ENCODE results near the gene RDM1. TPM values are rescaled to one million over a fixed set of nuclear protein-coding genes. Genes with fewer than 3 reads are reported as not detected.

The RDM1 gene
- total RNA-seq, 1 experiment from 2014 or later, result 4.7 TPM

DNA sequence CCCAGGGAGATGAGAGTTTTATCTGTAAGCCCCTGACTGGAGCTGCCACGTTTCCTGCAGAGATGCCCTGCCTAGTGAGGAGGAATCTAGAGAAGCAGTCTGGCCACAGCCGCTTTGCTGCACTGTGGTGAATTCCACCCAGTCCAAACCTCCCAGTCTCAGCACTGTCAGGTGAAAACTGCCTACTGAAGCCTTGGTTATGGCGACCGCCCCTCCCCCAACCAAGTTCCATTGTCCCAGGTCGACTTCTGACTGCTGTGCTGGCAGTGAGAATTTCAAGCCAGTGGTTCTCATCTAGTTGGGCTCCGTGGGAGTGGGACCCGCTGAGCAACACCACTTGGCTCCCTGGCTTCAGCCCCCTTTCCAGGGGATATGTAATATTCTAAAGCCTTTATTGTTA lies 23.1 kb upstream of the RDM1 start (continued):
- TF ChIP-seq, protein P1, sequence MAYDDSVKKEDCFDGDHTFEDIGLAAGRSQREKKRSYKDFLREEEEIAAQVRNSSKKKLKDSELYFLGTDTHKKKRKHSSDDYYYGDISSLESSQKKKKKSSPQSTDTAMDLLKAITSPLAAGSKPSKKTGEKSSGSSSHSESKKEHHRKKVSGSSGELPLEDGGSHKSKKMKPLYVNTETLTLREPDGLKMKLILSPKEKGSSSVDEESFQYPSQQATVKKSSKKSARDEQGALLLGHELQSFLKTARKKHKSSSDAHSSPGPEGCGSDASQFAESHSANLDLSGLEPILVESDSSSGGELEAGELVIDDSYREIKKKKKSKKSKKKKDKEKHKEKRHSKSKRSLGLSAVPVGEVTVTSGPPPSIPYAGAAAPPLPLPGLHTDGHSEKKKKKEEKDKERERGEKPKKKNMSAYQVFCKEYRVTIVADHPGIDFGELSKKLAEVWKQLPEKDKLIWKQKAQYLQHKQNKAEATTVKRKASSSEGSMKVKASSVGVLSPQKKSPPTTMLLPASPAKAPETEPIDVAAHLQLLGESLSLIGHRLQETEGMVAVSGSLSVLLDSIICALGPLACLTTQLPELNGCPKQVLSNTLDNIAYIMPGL (CRISPR knock-in tag; IDR thresholded peaks at IDR 0.05), result no peak
- TF ChIP-seq NR1H2 (CRISPR knock-in tag; IDR thresholded peaks at IDR 0.05) (no peak), NFYB (CRISPR knock-in tag; conservative IDR thresholded peaks at IDR 0.05; ENCODE audit: low read depth) (no peak)
- TF ChIP-seq, protein P2, sequence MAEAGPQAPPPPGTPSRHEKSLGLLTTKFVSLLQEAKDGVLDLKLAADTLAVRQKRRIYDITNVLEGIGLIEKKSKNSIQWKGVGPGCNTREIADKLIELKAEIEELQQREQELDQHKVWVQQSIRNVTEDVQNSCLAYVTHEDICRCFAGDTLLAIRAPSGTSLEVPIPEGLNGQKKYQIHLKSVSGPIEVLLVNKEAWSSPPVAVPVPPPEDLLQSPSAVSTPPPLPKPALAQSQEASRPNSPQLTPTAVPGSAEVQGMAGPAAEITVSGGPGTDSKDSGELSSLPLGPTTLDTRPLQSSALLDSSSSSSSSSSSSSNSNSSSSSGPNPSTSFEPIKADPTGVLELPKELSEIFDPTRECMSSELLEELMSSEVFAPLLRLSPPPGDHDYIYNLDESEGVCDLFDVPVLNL (CRISPR knock-in tag; IDR thresholded peaks at IDR 0.05; ENCODE audit: borderline replicate concordance, low read depth), result no peak

DNA sequence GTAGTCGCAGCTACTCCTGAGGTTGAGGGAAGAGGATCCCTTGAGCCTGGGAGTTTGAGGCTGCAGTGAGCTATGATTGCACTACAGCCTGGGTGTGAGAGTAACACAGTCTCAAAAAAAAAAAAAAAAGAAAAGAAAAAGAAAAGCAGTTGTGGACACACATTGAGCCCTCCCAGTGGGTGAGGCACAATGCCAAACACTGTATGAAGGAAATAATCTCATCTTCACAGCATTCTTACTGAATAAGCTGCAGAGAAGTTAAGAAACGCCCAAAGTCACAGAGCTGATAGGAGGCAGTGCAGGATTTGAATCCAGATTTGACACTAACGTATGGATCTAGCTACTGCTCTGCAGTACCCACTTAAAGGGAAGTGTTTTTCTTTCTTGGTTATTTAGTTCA lies 18.8 kb upstream of the RDM1 start:
- no peak overlapping the region for H3K27ac Mint-ChIP-seq
- DNase-seq (ENCODE audit: low spot score) (no peak), ATAC-seq (no peak)
- ChIA-PET CTCF (interaction anchor here (1.0 to 2.9 kb wide), 7 partner anchors 18 to 534 kb away, joined by 3 to 12 read pairs (median 3); partner anchors contain the start of gene RDM1), POLR2A (no interaction called here)
- H3K4me3 Mint-ChIP-seq, result no peak overlapping the region
- H3K27me3 Mint-ChIP-seq (ENCODE audit: low read depth), result no peaks in the 10 kb centered on the region; the same call in 1 of the 2 replicates
- TF ChIP-seq, protein P3, sequence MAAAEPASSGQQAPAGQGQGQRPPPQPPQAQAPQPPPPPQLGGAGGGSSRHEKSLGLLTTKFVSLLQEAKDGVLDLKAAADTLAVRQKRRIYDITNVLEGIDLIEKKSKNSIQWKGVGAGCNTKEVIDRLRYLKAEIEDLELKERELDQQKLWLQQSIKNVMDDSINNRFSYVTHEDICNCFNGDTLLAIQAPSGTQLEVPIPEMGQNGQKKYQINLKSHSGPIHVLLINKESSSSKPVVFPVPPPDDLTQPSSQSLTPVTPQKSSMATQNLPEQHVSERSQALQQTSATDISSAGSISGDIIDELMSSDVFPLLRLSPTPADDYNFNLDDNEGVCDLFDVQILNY (CRISPR knock-in tag; IDR thresholded peaks at IDR 0.05), result no peak
- TF ChIP-seq, protein P4, sequence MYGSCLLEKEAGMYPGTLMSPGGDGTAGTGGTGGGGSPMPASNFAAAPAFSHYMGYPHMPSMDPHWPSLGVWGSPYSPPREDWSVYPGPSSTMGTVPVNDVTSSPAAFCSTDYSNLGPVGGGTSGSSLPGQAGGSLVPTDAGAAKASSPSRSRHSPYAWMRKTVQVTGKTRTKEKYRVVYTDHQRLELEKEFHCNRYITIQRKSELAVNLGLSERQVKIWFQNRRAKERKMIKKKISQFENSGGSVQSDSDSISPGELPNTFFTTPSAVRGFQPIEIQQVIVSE (CRISPR knock-in tag; IDR thresholded peaks at IDR 0.05; ENCODE audit: borderline replicate concordance), result no peak
- TF ChIP-seq, protein P5, sequence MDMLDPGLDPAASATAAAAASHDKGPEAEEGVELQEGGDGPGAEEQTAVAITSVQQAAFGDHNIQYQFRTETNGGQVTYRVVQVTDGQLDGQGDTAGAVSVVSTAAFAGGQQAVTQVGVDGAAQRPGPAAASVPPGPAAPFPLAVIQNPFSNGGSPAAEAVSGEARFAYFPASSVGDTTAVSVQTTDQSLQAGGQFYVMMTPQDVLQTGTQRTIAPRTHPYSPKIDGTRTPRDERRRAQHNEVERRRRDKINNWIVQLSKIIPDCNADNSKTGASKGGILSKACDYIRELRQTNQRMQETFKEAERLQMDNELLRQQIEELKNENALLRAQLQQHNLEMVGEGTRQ (CRISPR knock-in tag; IDR thresholded peaks at IDR 0.05), result no peak
- TF ChIP-seq FOXK1 (CRISPR knock-in tag; IDR thresholded peaks at IDR 0.05) (no peak), ZNF263 (CRISPR knock-in tag; IDR thresholded peaks at IDR 0.05; ENCODE audit: low read depth) (no peak), SP1 (CRISPR knock-in tag; conservative IDR thresholded peaks at IDR 0.05) (no peak), IRF2 (CRISPR knock-in tag; IDR thresholded peaks at IDR 0.05; ENCODE audit: borderline replicate concordance, low read depth) (no peak), SOX15 (CRISPR knock-in tag; IDR thresholded peaks at IDR 0.05) (no peak), CREM (CRISPR knock-in tag; IDR thresholded peaks at IDR 0.05) (no peak), ZBTB21 (CRISPR knock-in tag; IDR thresholded peaks at IDR 0.05; ENCODE audit: borderline replicate concordance) (no peak), JAZF1 (CRISPR knock-in tag; IDR thresholded peaks at IDR 0.05) (no peak), NFYB (CRISPR knock-in tag; conservative IDR thresholded peaks at IDR 0.05; ENCODE audit: low read depth) (no peak), ESRRA (CRISPR knock-in tag; IDR thresholded peaks at IDR 0.05; ENCODE audit: borderline replicate concordance) (no peak), CBFB (CRISPR knock-in tag; IDR thresholded peaks at IDR 0.05; ENCODE audit: low read depth) (no peak), CREB1 (CRISPR knock-in tag; IDR thresholded peaks at IDR 0.05) (no peak), EMX1 (CRISPR knock-in tag; IDR thresholded peaks at IDR 0.05) (no peak)
- TF ChIP-seq, protein P6, sequence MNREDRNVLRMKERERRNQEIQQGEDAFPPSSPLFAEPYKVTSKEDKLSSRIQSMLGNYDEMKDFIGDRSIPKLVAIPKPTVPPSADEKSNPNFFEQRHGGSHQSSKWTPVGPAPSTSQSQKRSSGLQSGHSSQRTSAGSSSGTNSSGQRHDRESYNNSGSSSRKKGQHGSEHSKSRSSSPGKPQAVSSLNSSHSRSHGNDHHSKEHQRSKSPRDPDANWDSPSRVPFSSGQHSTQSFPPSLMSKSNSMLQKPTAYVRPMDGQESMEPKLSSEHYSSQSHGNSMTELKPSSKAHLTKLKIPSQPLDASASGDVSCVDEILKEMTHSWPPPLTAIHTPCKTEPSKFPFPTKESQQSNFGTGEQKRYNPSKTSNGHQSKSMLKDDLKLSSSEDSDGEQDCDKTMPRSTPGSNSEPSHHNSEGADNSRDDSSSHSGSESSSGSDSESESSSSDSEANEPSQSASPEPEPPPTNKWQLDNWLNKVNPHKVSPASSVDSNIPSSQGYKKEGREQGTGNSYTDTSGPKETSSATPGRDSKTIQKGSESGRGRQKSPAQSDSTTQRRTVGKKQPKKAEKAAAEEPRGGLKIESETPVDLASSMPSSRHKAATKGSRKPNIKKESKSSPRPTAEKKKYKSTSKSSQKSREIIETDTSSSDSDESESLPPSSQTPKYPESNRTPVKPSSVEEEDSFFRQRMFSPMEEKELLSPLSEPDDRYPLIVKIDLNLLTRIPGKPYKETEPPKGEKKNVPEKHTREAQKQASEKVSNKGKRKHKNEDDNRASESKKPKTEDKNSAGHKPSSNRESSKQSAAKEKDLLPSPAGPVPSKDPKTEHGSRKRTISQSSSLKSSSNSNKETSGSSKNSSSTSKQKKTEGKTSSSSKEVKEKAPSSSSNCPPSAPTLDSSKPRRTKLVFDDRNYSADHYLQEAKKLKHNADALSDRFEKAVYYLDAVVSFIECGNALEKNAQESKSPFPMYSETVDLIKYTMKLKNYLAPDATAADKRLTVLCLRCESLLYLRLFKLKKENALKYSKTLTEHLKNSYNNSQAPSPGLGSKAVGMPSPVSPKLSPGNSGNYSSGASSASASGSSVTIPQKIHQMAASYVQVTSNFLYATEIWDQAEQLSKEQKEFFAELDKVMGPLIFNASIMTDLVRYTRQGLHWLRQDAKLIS (CRISPR knock-in tag; IDR thresholded peaks at IDR 0.05; ENCODE audit: borderline replicate concordance), result no peak
- TF ChIP-seq, protein P7, sequence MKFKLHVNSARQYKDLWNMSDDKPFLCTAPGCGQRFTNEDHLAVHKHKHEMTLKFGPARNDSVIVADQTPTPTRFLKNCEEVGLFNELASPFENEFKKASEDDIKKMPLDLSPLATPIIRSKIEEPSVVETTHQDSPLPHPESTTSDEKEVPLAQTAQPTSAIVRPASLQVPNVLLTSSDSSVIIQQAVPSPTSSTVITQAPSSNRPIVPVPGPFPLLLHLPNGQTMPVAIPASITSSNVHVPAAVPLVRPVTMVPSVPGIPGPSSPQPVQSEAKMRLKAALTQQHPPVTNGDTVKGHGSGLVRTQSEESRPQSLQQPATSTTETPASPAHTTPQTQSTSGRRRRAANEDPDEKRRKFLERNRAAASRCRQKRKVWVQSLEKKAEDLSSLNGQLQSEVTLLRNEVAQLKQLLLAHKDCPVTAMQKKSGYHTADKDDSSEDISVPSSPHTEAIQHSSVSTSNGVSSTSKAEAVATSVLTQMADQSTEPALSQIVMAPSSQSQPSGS (CRISPR knock-in tag; IDR thresholded peaks at IDR 0.05; ENCODE audit: borderline replicate concordance, low read depth), result no peak
- no peaks in the 10 kb centered on the region for H3K9me3 Mint-ChIP-seq
- H3K4me1 Mint-ChIP-seq, result peaks cover 12% of the 10 kb centered on the region
- H3K36me3 Mint-ChIP-seq, result no peaks in the 10 kb centered on the region
